Mucosa of rectum (tissue), 2 donors: Measurements from ENCODE around the gene TBC1D1.

ENCODE experiments used
- H3K27ac ChIP-seq, 2 donors: one replicate each; pipeline ENCODE4 v1.7.0; 2013; ENCODE audit warnings: inconsistent platforms in 2 of 2, low read depth in 2 of 2, low read length in 2 of 2
- H3K27me3 ChIP-seq, 2 donors: one replicate each; pipeline ENCODE4 v1.7.0; 2013; ENCODE audit warnings: low read length in 2 of 2; ENCODE audit not compliant: control insufficient read depth in 2 of 2, insufficient read depth in 2 of 2
- H3K36me3 ChIP-seq, 2 donors: one replicate each; pipeline ENCODE4 v1.7.0; 2013; ENCODE audit warnings: low read length in 2 of 2; ENCODE audit not compliant: control insufficient read depth in 2 of 2, insufficient read depth in 2 of 2
- H3K4me1 ChIP-seq, 2 donors: one replicate each; pipeline ENCODE4 v1.7.0; 2013; ENCODE audit warnings: low read length in 2 of 2, mild to moderate bottlenecking in 1 of 2; ENCODE audit not compliant: control insufficient read depth in 2 of 2, insufficient read depth in 2 of 2
- H3K4me3 ChIP-seq, 2 donors: one replicate each; pipeline ENCODE4 v1.7.0; 2013; ENCODE audit warnings: low read length in 2 of 2
- H3K9ac ChIP-seq, 2 donors: one replicate each; pipeline ENCODE4 v1.7.0; 2013; ENCODE audit warnings: low read length in 2 of 2, low read depth in 1 of 2, mild to moderate bottlenecking in 1 of 2
- H3K9me3 ChIP-seq, 2 donors: one replicate each; pipeline ENCODE4 v1.7.0; 2013; ENCODE audit warnings: low read length in 2 of 2; ENCODE audit not compliant: control insufficient read depth in 2 of 2
- donor health status: healthy.
- donor health status: Normal muscosa, but diverticular disease.

Gene TBC1D1

DNA sequence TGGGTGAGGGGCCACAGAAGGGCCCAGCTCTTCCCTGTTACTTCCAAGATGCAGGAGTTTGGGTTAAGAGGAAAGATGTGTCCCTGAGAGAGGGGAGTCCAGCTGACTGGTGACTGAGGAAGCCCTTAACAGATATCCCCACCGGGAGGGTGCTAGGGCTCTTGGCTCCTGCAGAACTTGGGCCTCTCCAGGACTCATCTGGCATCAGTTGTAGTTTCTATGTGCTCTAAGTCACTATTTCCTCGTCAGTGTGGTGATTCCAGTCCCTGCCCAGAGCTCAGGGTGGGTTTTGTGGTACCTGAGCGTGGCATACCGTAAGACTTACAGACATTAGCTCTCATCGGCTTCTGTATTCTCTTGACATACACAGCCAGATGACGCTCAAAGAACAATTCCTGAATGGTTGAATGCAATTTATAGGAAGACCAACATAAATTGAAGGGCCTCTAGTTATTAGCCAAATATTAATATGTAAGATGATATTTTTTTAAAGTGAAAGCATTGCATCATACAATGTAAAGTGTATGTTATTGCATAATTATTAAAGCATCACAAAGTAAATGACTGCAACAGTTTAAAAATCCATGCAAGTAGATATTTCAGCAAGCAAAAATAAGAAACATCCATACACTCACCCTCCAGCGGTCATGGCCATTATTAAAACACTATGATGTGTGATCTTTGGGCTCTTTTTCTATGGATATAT is 264.9 kb downstream of the TBC1D1 start:
- Histone ChIP-seq H3K36me3 (no peaks in the 10 kb centered on the region), H3K27me3 (no peaks in the 10 kb centered on the region), H3K4me3 (peak overlapping the region in 1 of 2 donors; percentile 37), H3K27ac (peak overlapping the region; percentile 94 to 97), H3K4me1 (peaks cover 34 to 48% of the 10 kb centered on the region in 2 donors), H3K9me3 (no peaks in the 10 kb centered on the region), H3K9ac (peak overlapping the region; percentile 35 to 68)

- Histone ChIP-seq H3K36me3 (no peaks in the 10 kb centered on the region), H3K9ac (peak overlapping the region in 1 of 2 donors; percentile 61), H3K4me1 (peaks cover 35 to 61% of the 10 kb centered on the region in 2 donors), H3K27me3 (no peaks in the 10 kb centered on the region), H3K9me3 (no peaks in the 10 kb centered on the region), H3K27ac (peak overlapping the region; percentile 93 to 94), H3K4me3 (no peak overlapping the region)
These were observed 266.7 kb downstream of the TBC1D1 start for GRCh38 chr4:38157592-38157991.

GRCh38 chr4:38160487-38161207 is 269.8 kb downstream of the TBC1D1 start:
- no peaks in the 10 kb centered on the region for H3K9me3 ChIP-seq
- peaks cover 20 to 45% of the 10 kb centered on the region in 2 donors for H3K4me1 ChIP-seq
- H3K9ac ChIP-seq = peak overlapping the region; percentile 42 to 65
- H3K27me3 ChIP-seq = no peaks in the 10 kb centered on the region
- peak overlapping the region; percentile 84 to 93 for H3K27ac ChIP-seq
- H3K4me3 ChIP-seq = no peak overlapping the region
- H3K36me3 ChIP-seq = no peaks in the 10 kb centered on the region

- H3K36me3 ChIP-seq = no peaks in the 10 kb centered on the region
- peak overlapping the region in 1 of 2 donors; percentile 93 for H3K27ac ChIP-seq
- peak overlapping the region in 1 of 2 donors; percentile 65 for H3K9ac ChIP-seq
- H3K4me3 ChIP-seq = no peak overlapping the region
- peaks cover 18 to 37% of the 10 kb centered on the region in 2 donors for H3K4me1 ChIP-seq
- H3K9me3 ChIP-seq = no peaks in the 10 kb centered on the region
- no peaks in the 10 kb centered on the region for H3K27me3 ChIP-seq
These were observed 270.6 kb downstream of the TBC1D1 start for GRCh38 chr4:38161208-38162113.

GRCh38 chr4:38162240-38162784 is 271.4 kb downstream of the TBC1D1 start:
- Histone ChIP-seq H3K4me3 (no peak overlapping the region), H3K9ac (no peak overlapping the region), H3K27me3 (no peaks in the 10 kb centered on the region), H3K4me1 (peaks cover 13 to 33% of the 10 kb centered on the region in 2 donors), H3K9me3 (no peaks in the 10 kb centered on the region), H3K27ac (peak overlapping the region in 1 of 2 donors; percentile 25), H3K36me3 (no peaks in the 10 kb centered on the region)

- Histone ChIP-seq H3K27ac (no peak overlapping the region), H3K4me1 (peaks cover 7 to 22% of the 10 kb centered on the region in 2 donors), H3K4me3 (no peak overlapping the region), H3K9me3 (no peaks in the 10 kb centered on the region), H3K27me3 (no peaks in the 10 kb centered on the region), H3K36me3 (no peaks in the 10 kb centered on the region), H3K9ac (no peak overlapping the region)
These were observed 272.5 kb downstream of the TBC1D1 start for GRCh38 chr4:38163216-38164006.

GRCh38 chr4:38164346-38164745 is 273.5 kb downstream of the TBC1D1 start:
- H3K4me1 ChIP-seq = peaks cover 7 to 20% of the 10 kb centered on the region in 2 donors
- no peaks in the 10 kb centered on the region for H3K36me3 ChIP-seq
- H3K27me3 ChIP-seq = no peaks in the 10 kb centered on the region
- no peak overlapping the region for H3K27ac ChIP-seq
- H3K9ac ChIP-seq = no peak overlapping the region
- no peak overlapping the region for H3K4me3 ChIP-seq
- H3K9me3 ChIP-seq = no peaks in the 10 kb centered on the region

- Histone ChIP-seq H3K27me3 (no peaks in the 10 kb centered on the region), H3K27ac (no peak overlapping the region), H3K4me3 (no peak overlapping the region), H3K9ac (no peak overlapping the region), H3K36me3 (no peaks in the 10 kb centered on the region), H3K4me1 (peaks cover 0 to 10% of the 10 kb centered on the region in 2 donors), H3K9me3 (no peaks in the 10 kb centered on the region)
These were observed 275.2 kb downstream of the TBC1D1 start for GRCh38 chr4:38166082-38166481.

DNA sequence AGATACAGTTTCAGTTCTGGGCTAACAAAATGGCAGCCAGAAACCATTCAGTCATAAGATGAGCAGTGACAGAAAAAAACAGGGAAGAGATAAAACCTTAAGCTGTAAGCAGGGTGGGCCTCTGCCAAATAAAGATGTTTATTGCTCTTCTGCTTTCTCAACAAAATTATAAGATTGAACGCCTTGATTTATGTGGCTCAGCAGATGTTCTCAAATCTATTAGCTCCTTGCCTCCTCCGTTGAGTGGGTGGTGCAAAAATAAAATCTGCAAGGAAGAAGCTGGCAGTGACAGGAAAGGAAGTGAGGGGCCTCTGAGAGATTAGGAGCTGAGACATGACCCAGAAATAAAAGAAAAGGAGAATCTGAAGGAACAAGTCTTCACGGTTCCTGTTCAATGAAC is 275.9 kb downstream of the TBC1D1 start:
- peaks cover 0 to 9% of the 10 kb centered on the region in 2 donors for H3K4me1 ChIP-seq
- no peaks in the 10 kb centered on the region for H3K27me3 ChIP-seq
- no peaks in the 10 kb centered on the region for H3K36me3 ChIP-seq
- H3K4me3 ChIP-seq = no peak overlapping the region
- H3K9me3 ChIP-seq = no peaks in the 10 kb centered on the region
- H3K27ac ChIP-seq = no peak overlapping the region
- no peak overlapping the region for H3K9ac ChIP-seq
